Measurements from ENCODE around the gene SH3GL1. TPM values are rescaled to one million over a fixed set of nuclear protein-coding genes. Genes with fewer than 3 reads are reported as not detected.
A peak's percentile ranks its signal among the peaks of the same experiment; 100 is the strongest.

Gene SH3GL1, protein sequence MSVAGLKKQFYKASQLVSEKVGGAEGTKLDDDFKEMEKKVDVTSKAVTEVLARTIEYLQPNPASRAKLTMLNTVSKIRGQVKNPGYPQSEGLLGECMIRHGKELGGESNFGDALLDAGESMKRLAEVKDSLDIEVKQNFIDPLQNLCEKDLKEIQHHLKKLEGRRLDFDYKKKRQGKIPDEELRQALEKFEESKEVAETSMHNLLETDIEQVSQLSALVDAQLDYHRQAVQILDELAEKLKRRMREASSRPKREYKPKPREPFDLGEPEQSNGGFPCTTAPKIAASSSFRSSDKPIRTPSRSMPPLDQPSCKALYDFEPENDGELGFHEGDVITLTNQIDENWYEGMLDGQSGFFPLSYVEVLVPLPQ
- total RNA-seq, result 24.7 TPM

DNA sequence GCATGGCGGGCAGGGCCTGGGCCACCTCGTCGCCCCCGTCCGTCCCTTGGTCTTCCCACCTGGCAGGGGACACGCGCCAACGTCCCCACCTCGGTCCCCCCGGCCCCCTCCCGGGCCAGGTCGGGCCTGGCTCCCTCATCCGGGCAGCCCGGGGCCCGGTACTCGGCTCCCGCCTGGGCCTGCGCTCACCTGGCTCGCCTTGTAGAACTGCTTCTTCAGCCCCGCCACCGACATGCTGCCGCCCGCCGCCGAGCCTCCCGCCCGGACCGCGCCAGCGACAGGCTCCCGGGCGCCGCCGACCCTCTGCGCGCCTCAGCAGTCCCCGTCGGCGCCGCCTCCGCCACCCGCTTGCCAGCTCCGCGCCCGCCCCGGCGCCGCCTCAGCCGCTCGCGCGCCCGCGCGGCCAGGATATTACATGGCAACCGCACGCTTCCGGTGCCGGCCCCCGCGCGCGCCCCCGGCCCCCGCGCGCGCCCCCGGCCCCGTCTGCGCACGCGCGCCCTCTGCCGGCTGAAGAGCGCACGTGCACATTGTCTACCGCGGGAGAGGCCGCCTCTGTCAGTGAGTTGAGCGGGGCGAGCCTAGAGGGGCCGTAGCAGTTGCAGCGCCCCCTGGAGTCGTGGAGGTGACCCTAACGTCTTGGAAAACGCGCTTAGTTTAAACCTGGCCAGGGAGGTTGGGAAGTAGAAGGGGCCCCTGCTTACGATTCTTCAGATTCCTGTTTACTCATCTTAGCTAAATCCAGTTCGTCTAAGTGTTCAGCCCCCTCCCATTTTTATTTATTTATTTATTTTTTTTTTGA lies at the start of gene SH3GL1:
Gene SH3GL1, minus strand, starts transcription at position 413 of the 802 bp plus-strand sequence. Its CDS starts 179 bp downstream, at position 234.
- peak; percentile 94 for DNase-seq

DNA sequence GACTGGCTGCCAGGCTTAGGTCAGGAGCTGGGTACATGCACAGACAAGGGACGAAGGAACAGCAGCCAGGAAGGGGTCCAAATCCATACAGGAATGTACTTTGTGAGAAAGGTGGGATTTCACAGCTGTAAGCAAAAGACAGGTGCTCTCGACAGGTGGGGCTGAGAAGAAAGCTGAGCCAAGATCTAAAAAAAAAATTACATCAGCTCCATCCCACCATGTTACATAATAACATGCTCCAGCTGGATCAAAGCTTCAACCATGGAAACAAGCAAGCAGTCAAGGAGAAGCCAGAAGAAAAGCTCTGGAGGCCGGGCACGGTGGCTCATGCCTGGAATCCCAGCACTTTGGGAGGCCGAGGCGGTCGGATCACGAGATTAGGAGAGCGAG lies 49.3 kb upstream of the SH3GL1 start:
- no peak for DNase-seq

GRCh38 chr19:4449022-4449638 lies 48.8 kb upstream of the SH3GL1 start:
- no peak for DNase-seq

DNA sequence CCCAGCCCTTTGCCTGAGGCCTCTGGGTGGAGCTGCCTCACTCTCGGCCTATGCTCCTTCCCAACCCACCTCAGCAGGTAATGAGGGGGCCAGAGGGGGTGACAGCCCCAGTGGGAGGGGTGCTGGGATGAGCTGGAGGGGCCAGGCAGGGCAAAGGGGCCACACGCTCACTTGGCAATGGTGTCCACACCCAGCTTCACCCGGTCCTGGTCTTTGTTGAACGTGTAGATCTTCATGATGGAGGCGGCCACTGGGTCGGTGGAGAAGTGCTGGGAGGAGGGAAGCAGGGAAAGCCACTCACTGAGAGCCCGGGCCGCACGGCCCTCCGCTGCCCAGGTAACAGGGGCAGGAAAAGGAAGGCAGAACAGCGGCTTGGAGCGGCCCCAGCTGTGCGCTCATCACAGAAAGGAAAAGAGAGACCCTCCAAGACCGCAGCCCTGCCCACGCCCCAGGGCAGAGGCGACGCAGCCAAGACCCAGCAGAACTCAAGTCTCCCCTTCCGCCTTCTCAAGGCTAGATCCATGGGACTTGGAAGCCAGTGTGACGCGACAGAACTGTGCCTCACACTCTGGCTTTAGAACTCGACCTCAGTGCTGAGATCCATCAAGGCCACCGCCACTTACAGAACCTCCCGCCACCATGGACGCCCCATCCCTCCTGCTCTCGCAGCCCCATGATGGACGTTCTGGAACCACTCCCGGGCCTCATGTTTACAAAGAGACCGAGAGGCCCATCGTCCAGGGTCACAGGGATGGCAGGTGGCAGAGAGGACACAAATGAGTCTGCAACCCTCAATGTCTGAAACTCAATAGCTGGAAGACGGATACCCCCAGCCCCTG lies 48.0 kb upstream of the SH3GL1 start:
- no peak for DNase-seq

DNA sequence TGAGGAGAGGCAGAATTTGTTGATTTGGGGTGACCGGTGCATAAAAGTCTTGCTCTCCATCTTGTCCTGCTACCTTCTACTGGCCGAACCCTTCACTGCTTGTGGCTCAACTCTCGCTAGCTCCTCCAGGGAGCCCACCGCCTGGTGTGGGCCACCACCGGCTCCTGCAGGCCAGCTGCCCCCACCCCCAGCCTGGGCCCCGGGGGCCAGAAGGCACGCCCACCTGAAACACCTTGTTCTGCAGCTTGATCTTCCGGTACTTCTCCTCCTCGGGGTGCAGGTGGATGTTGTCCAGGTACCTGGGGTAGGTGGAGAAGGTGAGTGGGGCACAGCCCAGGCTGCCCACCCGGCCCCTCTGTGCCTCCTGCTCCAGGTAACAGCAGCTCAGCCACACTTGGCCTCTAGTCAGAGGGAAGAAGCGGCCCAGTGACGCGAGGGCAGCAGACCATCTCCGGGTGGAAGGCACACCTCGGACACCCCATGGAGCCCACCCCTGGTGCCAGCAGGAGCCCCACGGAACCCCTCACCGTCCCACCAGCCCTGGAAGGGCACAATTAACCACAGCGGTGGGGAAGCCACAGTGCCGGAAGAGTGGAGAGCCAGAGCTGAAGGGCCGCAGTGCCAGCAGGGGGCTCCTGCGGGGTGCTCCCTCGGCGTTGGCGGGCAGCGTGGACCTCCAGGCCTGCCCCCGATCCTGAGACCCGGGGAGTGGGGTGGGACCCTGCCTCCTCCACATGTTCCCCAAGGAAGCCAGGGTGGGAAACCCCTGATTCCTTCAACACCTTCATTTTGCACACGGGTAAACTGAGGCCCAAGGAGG lies 47.2 kb upstream of the SH3GL1 start:
- no peak for DNase-seq

DNA sequence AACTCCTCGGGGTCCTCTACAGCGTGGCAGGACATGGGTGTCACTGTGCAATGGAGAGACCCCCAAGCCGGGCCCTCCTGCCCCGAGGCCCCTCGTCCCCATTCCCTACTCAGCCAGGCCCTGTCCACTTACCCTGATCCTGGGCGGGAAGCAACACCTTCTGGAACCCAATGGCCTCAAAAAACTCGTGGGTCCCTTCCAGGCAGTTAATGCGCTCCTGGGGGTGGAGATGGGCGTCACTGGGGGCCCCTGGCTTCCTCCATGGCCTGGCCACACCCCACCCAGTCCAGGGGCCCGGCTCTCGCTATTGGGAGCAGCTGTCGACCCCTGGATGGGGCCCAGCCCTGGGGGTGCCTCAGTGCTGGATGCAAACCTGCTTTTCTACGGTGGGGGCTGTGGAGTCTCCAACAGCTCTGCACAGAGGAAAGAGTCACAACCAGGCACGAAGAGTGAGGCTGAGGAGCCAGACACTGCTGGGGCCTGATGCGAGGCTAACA lies 46.4 kb upstream of the SH3GL1 start:
- DNase-seq, result no peak

DNA sequence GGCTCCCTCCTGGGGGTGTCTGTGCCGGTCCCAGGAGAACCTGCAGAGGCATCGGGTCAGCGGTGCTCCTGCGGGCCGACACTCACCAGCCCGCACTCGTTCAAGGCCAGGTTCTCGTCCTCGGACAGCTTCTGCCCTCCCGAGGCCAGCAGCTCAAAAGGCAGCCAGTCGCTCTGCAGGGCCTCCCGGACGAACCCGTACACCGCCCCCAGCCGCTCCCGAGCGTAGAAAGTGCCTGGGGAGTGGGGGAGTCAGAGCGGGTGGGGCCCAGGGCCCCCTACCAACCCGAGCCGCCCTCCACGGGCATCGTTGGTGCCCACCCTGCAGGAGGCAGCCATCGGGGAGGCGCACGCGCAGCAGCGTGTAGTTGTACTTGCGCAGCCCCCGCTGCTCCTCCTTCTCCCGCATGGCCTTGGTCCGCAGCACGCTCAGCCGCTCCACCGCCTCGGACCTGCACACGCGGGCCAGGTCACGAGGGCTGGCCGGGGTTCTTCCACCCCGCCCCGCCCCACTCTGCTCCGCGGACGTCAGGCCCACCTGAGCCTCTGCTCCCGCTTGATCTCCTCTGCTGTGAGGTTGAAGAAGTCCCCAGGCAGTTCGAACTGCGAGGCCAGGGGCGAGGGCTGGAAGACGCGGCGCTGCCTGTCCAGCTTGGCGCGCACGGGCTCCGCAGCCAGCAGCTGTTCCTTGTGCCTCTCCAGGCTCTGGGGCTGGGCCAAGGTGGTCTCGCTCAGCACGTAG lies 45.8 kb upstream of the SH3GL1 start:
- DNase-seq, result no peak

GRCh38 chr19:4444765-4445741 lies 44.7 kb upstream of the SH3GL1 start:
- DNase-seq, result no peak

GRCh38 chr19:4443966-4444764 lies 43.8 kb upstream of the SH3GL1 start:
- no peak for DNase-seq

DNA sequence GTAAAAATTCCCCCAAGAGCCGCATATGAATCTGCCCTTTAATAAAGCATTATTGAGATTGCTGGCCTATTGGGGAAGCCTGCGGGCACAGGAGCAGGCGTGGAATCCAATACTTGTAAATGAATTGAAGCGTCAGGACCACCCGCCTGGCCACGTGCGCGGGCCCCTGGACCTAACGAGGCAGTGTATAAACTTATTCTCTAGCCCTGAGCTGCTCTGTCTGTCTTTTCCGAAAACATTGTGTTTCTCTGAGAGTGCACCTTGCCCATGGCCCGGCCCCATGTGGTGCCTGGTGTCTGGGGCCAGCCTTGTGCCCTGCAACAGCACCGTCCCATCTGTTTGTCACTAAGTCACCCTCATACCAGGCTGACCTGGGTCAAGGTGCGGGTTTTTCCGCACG lies 42.8 kb upstream of the SH3GL1 start:
- no peak for DNase-seq

DNA sequence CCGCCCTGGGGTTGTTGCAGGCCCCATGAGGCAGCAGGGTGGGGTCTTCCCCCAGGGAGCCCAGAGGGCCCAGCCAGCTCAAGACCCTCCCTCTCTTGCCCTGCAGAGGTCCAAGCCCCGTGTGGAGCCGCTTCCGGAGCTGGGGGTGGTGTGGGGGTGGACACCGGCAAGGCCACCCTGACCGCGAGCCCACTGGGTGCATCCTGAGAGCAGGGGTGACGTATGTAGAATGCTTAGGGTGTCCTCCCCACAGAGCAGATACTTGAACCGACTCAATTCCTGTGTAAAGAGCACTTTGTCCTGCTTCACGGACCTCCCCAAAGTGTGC lies 42.4 kb upstream of the SH3GL1 start:
- no peak for DNase-seq

GRCh38 chr19:4441994-4442818 lies 41.9 kb upstream of the SH3GL1 start:
- DNase-seq, result no peak

DNA sequence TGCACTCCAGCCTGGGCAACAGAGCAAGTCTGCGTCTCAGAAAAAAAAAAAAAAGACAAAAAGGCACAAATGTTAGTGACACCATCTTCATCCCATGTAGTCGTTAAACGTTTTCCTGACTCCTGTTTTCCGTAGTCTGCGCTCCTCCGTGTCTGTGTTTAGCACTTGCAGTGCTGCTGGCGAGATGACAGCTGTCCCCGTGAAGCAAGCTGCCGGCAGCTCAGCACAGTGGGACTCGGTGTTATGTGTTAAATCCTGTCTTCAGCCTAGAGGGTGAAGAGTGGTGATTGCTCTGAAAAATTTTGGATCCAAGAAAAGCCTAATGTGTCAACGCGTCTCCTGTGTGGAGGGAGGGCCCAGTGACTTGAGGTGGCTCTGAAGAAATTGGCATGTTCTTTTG lies 38.9 kb upstream of the SH3GL1 start:
- DNase-seq, result no peak

GRCh38 chr19:4437103-4437502 lies 36.8 kb upstream of the SH3GL1 start:
- no peak for DNase-seq

DNA sequence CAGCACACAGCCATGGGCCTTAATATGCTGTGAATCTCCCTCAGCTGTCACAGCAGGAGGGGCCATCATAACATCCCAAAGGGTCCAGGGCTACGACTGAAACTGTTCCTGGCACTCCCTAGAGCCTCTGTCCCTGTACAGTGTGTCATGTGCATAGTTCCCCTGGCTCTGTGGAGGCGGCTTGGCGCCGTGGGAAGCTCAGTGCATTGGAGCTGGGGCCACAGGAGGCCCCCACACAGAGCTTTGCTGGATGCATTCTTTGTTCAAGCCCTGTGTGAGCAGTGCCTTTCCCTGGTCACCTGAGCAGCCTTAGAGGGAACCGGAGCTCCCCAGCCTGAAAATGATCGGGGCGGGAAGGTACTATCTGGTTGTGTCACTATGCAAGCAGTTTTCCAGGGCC lies 35.9 kb upstream of the SH3GL1 start:
- DNase-seq, result no peak

GRCh38 chr19:4434391-4434790 lies 34.0 kb upstream of the SH3GL1 start:
- DNase-seq, result no peak

DNA sequence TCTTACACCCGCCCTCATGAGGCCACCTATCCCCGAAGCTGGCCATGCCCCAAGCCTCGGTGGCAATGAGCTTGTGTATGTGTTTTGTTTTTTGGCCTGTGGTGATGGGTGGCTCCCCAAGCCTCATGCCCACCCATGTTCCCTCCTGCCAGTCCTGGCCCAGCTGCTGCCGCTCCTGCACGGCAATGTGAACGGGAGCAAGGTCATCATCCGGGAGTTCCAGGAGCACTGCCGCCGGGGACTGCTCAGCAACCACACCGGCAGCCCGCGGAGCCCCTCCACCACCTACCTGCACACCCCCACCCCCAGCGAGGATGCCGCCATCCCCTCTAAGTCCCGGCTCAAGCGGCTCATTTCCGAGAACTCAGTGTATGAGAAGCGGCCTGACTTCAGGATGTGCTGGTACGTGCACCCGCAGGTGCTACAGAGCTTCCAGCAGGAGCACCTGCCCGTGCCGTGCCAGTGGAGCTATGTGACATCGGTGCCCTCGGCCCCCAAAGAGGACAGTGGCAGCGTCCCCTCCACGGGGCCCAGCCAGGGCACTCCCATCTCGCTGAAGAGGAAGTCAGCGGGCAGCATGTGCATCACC lies 32.7 kb upstream of the SH3GL1 start:
- DNase-seq, result no peak

All from skin of body (tissue), 2 donors.